NCI-H187 (cell line): ENCODE results near the gene WWOX.

Experiments
- DNase-seq, 2 experiments: peaks; one replicate each; lab custom pipeline; 2025; lab: John Stamatoyannopoulos, UW

WWOX gene

GRCh38 chr16:79100447-79100846 is 1001.0 kb downstream of the WWOX start:
- DNase-seq = peak in 1 of 2 experiments; percentile 9

GRCh38 chr16:79101491-79101890 is 1002.0 kb downstream of the WWOX start:
- peak in 1 of 2 experiments; percentile 6 for DNase-seq

GRCh38 chr16:79104567-79104966 is 1005.1 kb downstream of the WWOX start:
- no peak for DNase-seq

GRCh38 chr16:79107301-79107700 is 1007.8 kb downstream of the WWOX start:
- no peak for DNase-seq

GRCh38 chr16:79109771-79110170 is 1010.3 kb downstream of the WWOX start:
- DNase-seq = no peak

GRCh38 chr16:79110242-79110641 is 1010.8 kb downstream of the WWOX start:
- DNase-seq = no peak

GRCh38 chr16:79110953-79111352 is 1011.5 kb downstream of the WWOX start:
- no peak for DNase-seq

- DNase-seq = no peak
Observed at GRCh38 chr16:79112462-79112861, 1013.0 kb downstream of the WWOX start.

GRCh38 chr16:79113826-79114225 is 1014.4 kb downstream of the WWOX start:
- no peak for DNase-seq

GRCh38 chr16:79114759-79115158 is 1015.3 kb downstream of the WWOX start:
- DNase-seq = no peak

GRCh38 chr16:79121906-79122305 is 1022.5 kb downstream of the WWOX start:
- no peak for DNase-seq

- no peak for DNase-seq
Observed at GRCh38 chr16:79122343-79122742, 1022.9 kb downstream of the WWOX start.

- DNase-seq = no peak
Observed at GRCh38 chr16:79124016-79124756, 1024.7 kb downstream of the WWOX start.

GRCh38 chr16:79127766-79128165 is 1028.3 kb downstream of the WWOX start:
- no peak for DNase-seq

GRCh38 chr16:79128706-79129105 is 1029.3 kb downstream of the WWOX start:
- DNase-seq = no peak

- DNase-seq = no peak
Observed at GRCh38 chr16:79130616-79131015, 1031.2 kb downstream of the WWOX start.

GRCh38 chr16:79131321-79132075 is 1032.0 kb downstream of the WWOX start:
- no peak for DNase-seq

GRCh38 chr16:79132701-79133100 is 1033.2 kb downstream of the WWOX start:
- DNase-seq = no peak

GRCh38 chr16:79134300-79134699 is 1034.8 kb downstream of the WWOX start:
- DNase-seq = no peak

- no peak for DNase-seq
Observed at GRCh38 chr16:79136955-79137354, 1037.5 kb downstream of the WWOX start.

- DNase-seq = no peak
Observed at GRCh38 chr16:79137426-79137939, 1038.0 kb downstream of the WWOX start.

GRCh38 chr16:79139799-79140198 is 1040.3 kb downstream of the WWOX start:
- DNase-seq = no peak

- no peak for DNase-seq
Observed at GRCh38 chr16:79143026-79143425, 1043.6 kb downstream of the WWOX start.
